Upper lobe of right lung (tissue), 1 donor: Measurements from ENCODE around the gene SERAC1. TPM values are rescaled to one million over a fixed set of nuclear protein-coding genes. Genes with fewer than 3 reads are reported as not detected.
A peak's percentile ranks its signal among the peaks of the same experiment; 100 is the strongest.

Source experiments
- ATAC-seq: fragments of 200-7000 bp; cut with Tn5 transposase; one replicate; pipeline ENCODE4 v1.9.1; 2020; ENCODE audit warnings: mild to moderate bottlenecking, moderate library complexity
- DNase-seq: peaks from one replicate; pipeline ENCODE4 v3.0.0-alpha.2; 2020
- H3K27ac ChIP-seq: fragments of 200-600 bp; one replicate; pipeline ENCODE4 v1.8.0; 2022
- H3K27me3 ChIP-seq: fragments of 200-600 bp; one replicate; pipeline ENCODE4 v1.8.0; 2022; ENCODE audit warnings: mild to moderate bottlenecking
- H3K36me3 ChIP-seq: fragments of 200-600 bp; one replicate; pipeline ENCODE4 v1.8.0; 2022
- H3K4me1 ChIP-seq: fragments of 200-600 bp; one replicate; pipeline ENCODE4 v1.8.0; 2022
- H3K4me3 ChIP-seq: fragments of 200-600 bp; one replicate; pipeline ENCODE4 v1.8.0; 2022; ENCODE audit warnings: mild to moderate bottlenecking
- H3K9me3 ChIP-seq: fragments of 200-600 bp; one replicate; pipeline ENCODE4 v1.8.0; 2022
- CTCF ChIP-seq: fragments of 200-600 bp; IDR thresholded peaks from one replicate; pipeline ENCODE4 v1.8.0; 2022; ENCODE audit warnings: antibody characterized with exemption
- intact Hi-C: fragments of 100-400 bp; cut with DNase I; formaldehyde crosslinking; loops from one replicate; pipeline ENCODE4 v1.11.0; 2022
- total RNA-seq: library from RNA; stranded (reverse); fragmentation: NEBNext Ultra II Directional; extraction: Animal tissue kit (Norgen Biotek cat#: 25700); gene quantifications from one replicate; pipeline ENCODE4 v1.2.1, GENCODE V29; 2021
- donor health status: DM: no; HTN: yes; CAD: no; lungs with severe emphysema.

SERAC1 gene
- total RNA-seq, 1 donor from 2014 or later = 7.5 TPM

- H3K9me3 ChIP-seq = no peaks in the 10 kb centered on the region
- no peak for DNase-seq
- H3K27ac ChIP-seq = no peak overlapping the region
- no peak overlapping the region for H3K4me3 ChIP-seq
- TF ChIP-seq CTCF = no peak
- H3K4me1 ChIP-seq = no peaks in the 10 kb centered on the region
- no peaks in the 10 kb centered on the region for H3K36me3 ChIP-seq
- intact Hi-C loops = no loop called here
- H3K27me3 ChIP-seq = no peaks in the 10 kb centered on the region
- ATAC-seq = no peak
These were observed 64.8 kb downstream of the SERAC1 start for GRCh38 chr6:158103228-158103627.

GRCh38 chr6:158095671-158096070 is 72.4 kb downstream of the SERAC1 start:
- Histone ChIP-seq H3K4me1 (no peaks in the 10 kb centered on the region), H3K4me3 (no peak overlapping the region), H3K36me3 (peaks cover 10% of the 10 kb centered on the region), H3K27me3 (no peaks in the 10 kb centered on the region), H3K9me3 (no peaks in the 10 kb centered on the region), H3K27ac (no peak overlapping the region)
- intact Hi-C loops = no loop called here
- no peak for DNase-seq
- no peak for ATAC-seq
- TF ChIP-seq CTCF = no peak

GRCh38 chr6:158095031-158095430 is 73.0 kb downstream of the SERAC1 start:
- intact Hi-C loops = no loop called here
- Histone ChIP-seq H3K4me3 (no peak overlapping the region), H3K36me3 (peaks cover 10% of the 10 kb centered on the region), H3K27ac (no peak overlapping the region), H3K4me1 (no peaks in the 10 kb centered on the region), H3K9me3 (no peaks in the 10 kb centered on the region), H3K27me3 (no peaks in the 10 kb centered on the region)
- TF ChIP-seq CTCF = no peak
- ATAC-seq (no peak), DNase-seq (no peak)

- Histone ChIP-seq H3K4me1 (no peaks in the 10 kb centered on the region), H3K27me3 (no peaks in the 10 kb centered on the region), H3K27ac (no peak overlapping the region), H3K4me3 (no peak overlapping the region), H3K9me3 (no peaks in the 10 kb centered on the region), H3K36me3 (peaks cover 10% of the 10 kb centered on the region)
- ATAC-seq (no peak), DNase-seq (no peak)
- intact Hi-C loops = no loop called here
- TF ChIP-seq CTCF = no peak
These were observed 75.3 kb downstream of the SERAC1 start for GRCh38 chr6:158092806-158093205.

GRCh38 chr6:158087224-158087867 is 80.7 kb downstream of the SERAC1 start:
- H3K27me3 ChIP-seq = no peaks in the 10 kb centered on the region
- H3K4me1 ChIP-seq = no peaks in the 10 kb centered on the region
- H3K9me3 ChIP-seq = no peaks in the 10 kb centered on the region
- H3K27ac ChIP-seq = peak overlapping the region; percentile 25
- no peak for TF ChIP-seq CTCF
- DNase-seq (no peak), ATAC-seq (no peak)
- intact Hi-C loops = no loop called here
- H3K4me3 ChIP-seq = no peak overlapping the region
- H3K36me3 ChIP-seq = no peaks in the 10 kb centered on the region
